Endometrium (tissue), 2 donors: ENCODE results near the gene PRSS21.

Experiments
- FAIRE-seq: peaks from 2 replicates; lab custom pipeline; 2012; peaks lifted over from hg19 to GRCh38; lab: Jason Lieb, UNC
- donor health status: control.
- donor health status: control.

The PRSS21 gene

GRCh38 chr16:2806286-2806685, 10.8 kb upstream of the PRSS21 start:
- no peak for FAIRE-seq

DNA sequence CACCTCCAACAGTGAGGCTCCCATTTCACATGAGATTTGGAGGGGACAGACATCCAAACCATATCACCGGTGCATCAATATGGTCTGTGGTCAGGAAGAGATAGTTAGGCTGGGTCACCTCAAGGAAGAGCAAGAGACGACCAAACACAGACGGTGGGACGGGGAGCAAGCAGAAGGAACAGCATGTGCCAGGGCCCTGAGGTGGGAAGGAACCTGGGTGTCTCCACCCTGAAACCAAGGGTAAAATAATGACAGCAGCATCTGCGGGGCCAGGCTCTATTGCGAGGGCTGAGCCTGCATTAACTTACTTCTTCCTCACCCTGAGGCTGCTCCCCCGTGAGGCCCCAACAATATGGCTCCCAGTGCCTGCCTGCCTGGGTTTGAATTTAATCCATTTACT, 8.9 kb upstream of the PRSS21 start:
- FAIRE-seq, result no peak

DNA sequence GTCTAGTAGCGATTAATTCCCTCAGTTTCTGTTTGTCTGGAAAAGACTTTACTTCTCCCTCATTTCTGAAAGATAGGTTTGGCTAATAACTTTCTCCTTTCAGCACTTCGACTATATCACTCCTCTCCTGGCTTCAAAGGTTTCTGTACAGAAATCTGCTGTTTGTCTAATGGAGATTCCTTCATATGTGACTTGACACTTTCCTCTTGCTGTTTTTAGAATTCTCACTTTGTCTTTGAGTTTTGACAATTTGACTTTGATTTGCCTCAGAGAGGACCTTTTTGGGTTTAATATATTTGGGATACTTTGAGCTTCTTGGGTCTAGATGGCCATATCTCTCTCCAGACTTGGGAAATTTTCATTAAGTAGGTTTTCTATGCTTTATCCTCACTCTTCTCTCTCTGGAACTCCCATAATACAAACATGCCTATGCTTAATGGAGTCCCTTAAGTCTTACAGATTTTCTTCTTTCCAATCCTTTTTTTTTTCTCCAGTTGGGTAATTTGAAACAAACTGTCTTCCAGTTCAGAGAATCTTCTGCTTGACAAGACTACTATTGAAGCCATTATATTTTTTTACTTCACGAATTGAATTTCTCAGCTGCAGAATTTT, 7.8 kb upstream of the PRSS21 start:
- FAIRE-seq, result no peak

- no peak for FAIRE-seq
Observed at GRCh38 chr16:2810651-2811050, 6.4 kb upstream of the PRSS21 start.

- FAIRE-seq, result no peak
Observed at GRCh38 chr16:2811703-2812471, 5.2 kb upstream of the PRSS21 start.

GRCh38 chr16:2813771-2814221, 3.2 kb upstream of the PRSS21 start:
- FAIRE-seq, result no peak

- FAIRE-seq, result no peak
Observed at GRCh38 chr16:2814551-2815298, 2.3 kb upstream of the PRSS21 start.

DNA sequence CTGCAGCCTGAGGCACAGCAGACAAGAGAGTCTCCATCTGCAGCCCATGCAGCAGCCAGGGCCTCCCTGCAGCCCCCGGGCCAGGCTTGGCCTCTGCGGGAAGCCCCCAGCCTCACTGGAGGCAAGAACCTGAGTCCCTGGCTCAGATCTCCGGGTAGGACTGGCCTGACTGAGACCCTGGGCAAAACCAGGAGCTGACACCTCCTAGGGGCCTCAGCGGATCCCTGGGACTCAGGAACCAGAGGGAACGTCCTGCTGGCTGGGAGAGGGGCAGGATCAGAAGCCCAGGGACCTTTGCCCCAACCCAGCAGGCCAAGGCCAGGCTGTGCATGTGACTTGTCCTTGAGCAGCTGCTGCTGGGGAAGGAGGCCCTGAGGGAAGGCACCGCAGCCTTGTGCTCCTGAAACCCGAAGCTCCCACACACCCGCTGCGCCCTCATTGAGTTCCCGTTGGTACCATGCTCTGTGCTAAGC, 1.7 kb upstream of the PRSS21 start:
- no peak for FAIRE-seq

GRCh38 chr16:2817340-2818271, 569 bp downstream of the PRSS21 start:
- FAIRE-seq, result no peak

DNA sequence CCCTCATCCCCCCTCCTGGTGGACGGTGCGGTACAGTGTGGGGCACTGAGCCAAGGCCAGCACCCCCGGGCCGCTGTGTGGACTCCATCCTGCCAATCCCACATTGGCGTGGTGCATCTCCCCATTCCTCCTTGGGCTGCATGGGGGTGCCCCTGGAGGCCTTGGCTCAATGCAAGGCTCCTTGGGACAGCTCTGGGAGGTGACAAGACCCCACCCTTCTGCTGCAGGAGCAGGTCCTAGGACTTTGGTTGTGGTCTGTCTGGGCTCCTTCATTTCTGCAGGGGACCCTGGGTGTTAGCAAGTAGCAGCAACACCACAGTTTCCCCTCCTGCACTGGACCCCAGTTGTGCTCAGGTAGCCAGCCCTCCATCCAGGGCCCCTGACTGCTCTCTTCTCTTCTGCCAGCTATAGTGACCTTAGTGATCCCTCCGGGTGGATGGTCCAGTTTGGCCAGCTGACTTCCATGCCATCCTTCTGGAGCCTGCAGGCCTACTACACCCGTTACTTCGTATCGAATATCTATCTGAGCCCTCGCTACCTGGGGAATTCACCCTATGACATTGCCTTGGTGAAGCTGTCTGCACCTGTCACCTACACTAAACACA, 1.3 kb downstream of the PRSS21 start:
- no peak for FAIRE-seq

GRCh38 chr16:2819179-2819938, 2.3 kb downstream of the PRSS21 start:
- no peak for FAIRE-seq

- no peak for FAIRE-seq
Observed at GRCh38 chr16:2819939-2820835, 3.1 kb downstream of the PRSS21 start.

DNA sequence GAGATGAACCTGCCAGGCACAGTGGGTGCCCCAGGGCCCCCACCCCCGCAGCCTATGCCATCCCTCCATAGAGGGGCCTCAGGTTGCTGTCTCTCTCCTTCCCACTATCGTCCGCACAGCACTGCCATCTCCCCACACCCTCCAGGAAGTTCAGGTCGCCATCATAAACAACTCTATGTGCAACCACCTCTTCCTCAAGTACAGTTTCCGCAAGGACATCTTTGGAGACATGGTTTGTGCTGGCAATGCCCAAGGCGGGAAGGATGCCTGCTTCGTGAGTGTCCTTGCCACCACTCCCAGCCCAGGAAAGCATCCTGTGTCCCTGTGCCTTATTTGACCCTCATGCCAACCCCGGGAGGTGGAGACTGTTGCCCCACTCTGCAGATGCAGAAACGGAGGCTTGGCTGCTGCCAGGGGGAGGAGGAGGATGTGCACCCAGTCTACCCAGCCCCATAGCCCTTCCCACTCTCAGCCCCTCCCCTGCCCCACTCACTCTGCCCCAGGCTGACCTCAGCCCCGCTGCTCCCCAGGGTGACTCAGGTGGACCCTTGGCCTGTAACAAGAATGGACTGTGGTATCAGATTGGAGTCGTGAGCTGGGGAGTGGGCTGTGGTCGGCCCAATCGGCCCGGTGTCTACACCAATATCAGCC, 3.9 kb downstream of the PRSS21 start:
- FAIRE-seq, result no peak

DNA sequence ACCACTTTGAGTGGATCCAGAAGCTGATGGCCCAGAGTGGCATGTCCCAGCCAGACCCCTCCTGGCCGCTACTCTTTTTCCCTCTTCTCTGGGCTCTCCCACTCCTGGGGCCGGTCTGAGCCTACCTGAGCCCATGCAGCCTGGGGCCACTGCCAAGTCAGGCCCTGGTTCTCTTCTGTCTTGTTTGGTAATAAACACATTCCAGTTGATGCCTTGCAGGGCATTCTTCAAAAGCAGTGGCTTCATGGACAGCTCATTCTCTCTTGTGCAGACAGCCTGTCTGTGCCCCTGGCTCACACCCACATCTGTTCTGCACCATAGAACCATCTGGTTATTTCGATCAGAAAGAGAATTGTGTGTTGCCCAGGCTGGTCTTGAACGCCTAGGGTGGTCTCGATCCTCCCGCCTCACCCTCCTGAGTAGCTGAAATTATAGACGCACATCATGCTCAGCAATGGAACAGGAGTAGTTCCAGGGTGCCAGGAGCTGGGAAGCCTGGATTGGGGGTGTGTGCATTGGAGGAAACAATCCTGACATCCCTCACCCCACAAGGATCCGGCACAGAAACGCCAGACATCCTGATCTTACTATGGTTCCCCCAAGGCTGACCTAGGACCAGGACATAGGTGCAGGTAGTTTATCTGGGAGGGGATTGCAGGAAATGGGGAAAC, 4.6 kb downstream of the PRSS21 start:
- FAIRE-seq, result no peak

DNA sequence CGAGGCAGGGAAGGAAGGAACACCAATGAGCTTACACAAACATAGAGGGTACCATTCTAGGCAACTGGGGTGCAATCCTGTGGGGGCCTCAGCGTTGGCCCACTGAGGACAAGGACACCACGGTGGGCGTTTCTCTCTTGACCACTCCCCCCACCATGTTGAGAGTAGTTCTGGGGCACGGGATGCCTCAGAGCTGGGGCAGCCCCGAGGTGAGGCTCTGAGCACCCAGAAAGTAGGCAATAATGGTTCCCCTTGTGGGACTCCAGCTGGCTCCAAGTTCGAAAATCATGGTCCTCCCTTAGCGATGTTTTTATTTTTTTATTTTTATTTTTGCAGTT, 5.1 kb downstream of the PRSS21 start:
- FAIRE-seq, result no peak

DNA sequence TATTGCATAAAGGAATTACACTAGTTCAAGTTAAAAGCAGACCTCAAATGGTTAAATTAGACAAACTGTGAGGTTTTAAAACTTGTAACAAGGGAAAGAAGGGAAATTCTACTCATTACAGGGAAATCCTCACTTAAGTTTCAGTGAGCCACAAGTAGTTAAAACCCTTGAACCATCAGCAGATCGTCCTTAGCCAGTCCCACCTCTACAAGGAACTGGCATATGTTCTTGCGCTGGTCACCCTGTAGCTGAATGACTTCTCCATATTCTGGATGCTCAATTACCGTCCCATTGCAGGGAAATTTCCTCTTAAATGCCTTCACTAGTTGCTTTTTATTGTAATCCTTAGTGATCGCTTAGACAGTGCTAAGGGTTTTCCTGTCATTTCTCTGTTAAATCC, 5.5 kb downstream of the PRSS21 start:
- FAIRE-seq, result no peak

- FAIRE-seq, result no peak
Observed at GRCh38 chr16:2824626-2825025, 7.6 kb downstream of the PRSS21 start.

DNA sequence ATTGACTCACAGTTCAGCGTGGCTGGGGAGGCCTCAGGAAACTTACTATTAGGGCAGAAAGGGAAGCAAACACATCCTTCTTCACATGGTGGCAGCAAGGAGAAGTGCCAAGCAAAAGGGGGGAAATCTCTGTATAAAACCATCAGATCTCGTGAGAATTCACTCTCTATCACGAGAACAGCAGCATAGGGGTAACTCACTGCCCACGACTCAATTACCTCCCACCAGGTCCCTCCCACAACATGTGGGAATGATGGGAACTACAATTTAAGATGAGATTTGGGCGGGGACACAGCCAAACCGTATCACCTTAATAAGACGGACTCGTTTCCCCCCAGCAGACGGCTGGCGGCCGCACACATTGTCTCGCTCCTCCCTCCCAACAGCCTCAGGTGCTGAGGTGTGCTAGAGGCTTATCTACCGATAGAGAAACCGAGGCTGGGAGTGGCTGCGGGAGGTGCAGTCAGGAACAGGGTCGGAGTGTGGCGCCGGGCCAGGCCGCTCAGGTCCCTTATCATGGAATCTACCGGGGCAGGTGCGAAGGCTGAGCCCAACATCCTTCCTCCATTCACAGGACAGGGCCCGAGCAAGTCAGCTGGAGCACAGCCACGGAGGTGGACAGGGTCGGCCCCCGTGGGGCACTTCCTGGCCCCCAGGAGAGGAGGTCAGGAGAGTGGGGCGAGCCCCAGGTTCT, 8.2 kb downstream of the PRSS21 start:
- FAIRE-seq, result no peak
